Mesenchymal stem cell (in vitro differentiated cells and primary cell): Measurements from ENCODE around the gene BCL2.

Experiments used
- DNase-seq: peaks from one replicate; pipeline ENCODE4 v3.0.0-alpha.2; 2013
- H2AFZ ChIP-seq: one replicate; pipeline ENCODE4 v1.6.1; 2013; ENCODE audit warnings: low read depth, mild to moderate bottlenecking, control low read depth, inconsistent platforms, low read length, moderate library complexity
- H2AK5ac ChIP-seq: 2 replicates; pipeline ENCODE4 v1.6.1; 2013; ENCODE audit warnings: low read length, moderate library complexity, mild to moderate bottlenecking, inconsistent platforms; ENCODE audit not compliant: severe bottlenecking
- H2BK120ac ChIP-seq: one replicate; pipeline ENCODE4 v1.6.1; 2013; ENCODE audit warnings: low read depth, mild to moderate bottlenecking, inconsistent platforms, low read length, moderate library complexity
- H2BK12ac ChIP-seq, 2 experiments: one replicate each; pipeline ENCODE4 v1.6.1; 2013; ENCODE audit warnings: inconsistent platforms in 2 of 2, low read length in 2 of 2, mild to moderate bottlenecking in 2 of 2, moderate library complexity in 2 of 2, control low read depth in 1 of 2
- H2BK15ac ChIP-seq: one replicate; pipeline ENCODE4 v1.6.1; 2013; ENCODE audit warnings: mild to moderate bottlenecking, low read depth, inconsistent platforms; ENCODE audit not compliant: poor library complexity, severe bottlenecking
- H2BK5ac ChIP-seq: 2 replicates; pipeline ENCODE4 v1.6.1; 2013; ENCODE audit warnings: low read depth, mild to moderate bottlenecking, low read length, control low read depth, inconsistent platforms; ENCODE audit not compliant: poor library complexity, severe bottlenecking
- H3K14ac ChIP-seq, 2 experiments: one replicate each; pipeline ENCODE4 v1.6.1; 2013; ENCODE audit warnings: inconsistent platforms in 2 of 2, low read length in 2 of 2, control low read depth in 1 of 2, mild to moderate bottlenecking in 1 of 2, moderate library complexity in 1 of 2
- H3K18ac ChIP-seq, 2 experiments: one replicate each; pipeline ENCODE4 v1.6.1; 2013; ENCODE audit warnings: inconsistent platforms in 2 of 2, low read length in 2 of 2, control low read depth in 1 of 2, low read depth in 1 of 2, mild to moderate bottlenecking in 1 of 2
- H3K23ac ChIP-seq, 2 experiments: one replicate each; pipeline ENCODE4 v1.6.1; 2013; ENCODE audit warnings: inconsistent platforms in 2 of 2, low read length in 2 of 2, mild to moderate bottlenecking in 2 of 2, moderate library complexity in 2 of 2, control low read depth in 1 of 2
- H3K27ac ChIP-seq: 2 replicates; pipeline ENCODE4 v1.5.1; 2013; ENCODE audit warnings: mild to moderate bottlenecking, moderate library complexity, low read length, control low read depth, inconsistent platforms; ENCODE audit not compliant: poor library complexity, severe bottlenecking
- H3K27me3 ChIP-seq, 2 experiments: 2 replicates each; pipeline versions ENCODE4 v1.6.1 to v1.7.0; 2013; ENCODE audit warnings: low read length in 2 of 2, mild to moderate bottlenecking in 2 of 2, moderate library complexity in 2 of 2, control low read depth in 1 of 2, inconsistent platforms in 1 of 2; ENCODE audit not compliant: control insufficient read depth in 1 of 2, insufficient read depth in 1 of 2
- H3K36me3 ChIP-seq, 2 experiments: 2 replicates each; pipeline versions ENCODE4 v1.6.1 to v1.7.0; 2013; ENCODE audit warnings: low read length in 2 of 2, control low read depth in 1 of 2, inconsistent platforms in 1 of 2, low read depth in 1 of 2, mild to moderate bottlenecking in 1 of 2; ENCODE audit not compliant: insufficient read depth in 2 of 2, control insufficient read depth in 1 of 2
- H3K4ac ChIP-seq, 2 experiments: one replicate each; pipeline ENCODE4 v1.6.1; 2013; ENCODE audit warnings: inconsistent platforms in 2 of 2, low read length in 2 of 2, mild to moderate bottlenecking in 2 of 2, moderate library complexity in 2 of 2, control low read depth in 1 of 2, low read depth in 1 of 2
- H3K4me1 ChIP-seq: 2 replicates; pipeline ENCODE4 v1.6.1; 2013; ENCODE audit warnings: low read depth, low read length, control low read depth; ENCODE audit not compliant: control insufficient read depth, insufficient read depth
- H3K4me2 ChIP-seq: 2 replicates; pipeline ENCODE4 v1.6.1; 2013; ENCODE audit warnings: low read length, mild to moderate bottlenecking, inconsistent platforms; ENCODE audit not compliant: poor library complexity, severe bottlenecking
- H3K4me3 ChIP-seq, 2 experiments: 2 replicates each; pipeline versions ENCODE4 v1.5.1 to v1.7.0; 2013; ENCODE audit warnings: low read length in 2 of 2, mild to moderate bottlenecking in 2 of 2, control low read depth in 1 of 2, low read depth in 1 of 2; ENCODE audit not compliant: insufficient read depth in 1 of 2
- H3K79me1 ChIP-seq: replicated peaks from 2 replicates; pipeline ENCODE4 v1.6.1; 2013; ENCODE audit warnings: mild to moderate bottlenecking, control low read depth, low read length, inconsistent platforms; ENCODE audit not compliant: poor library complexity, severe bottlenecking
- H3K9ac ChIP-seq: 2 replicates; pipeline ENCODE4 v1.7.0; 2013; ENCODE audit warnings: mild to moderate bottlenecking, low read length, moderate library complexity
- H3K9me3 ChIP-seq: 2 replicates; pipeline ENCODE4 v1.7.0; 2013; ENCODE audit warnings: mild to moderate bottlenecking, low read length; ENCODE audit not compliant: control insufficient read depth
- H4K8ac ChIP-seq: one replicate; pipeline ENCODE4 v1.6.1; 2013; ENCODE audit warnings: inconsistent platforms, mild to moderate bottlenecking, low read length, moderate library complexity
- H4K91ac ChIP-seq: one replicate; pipeline ENCODE4 v1.6.1; 2013; ENCODE audit warnings: mild to moderate bottlenecking, low read length, inconsistent platforms
- WGBS: methylation state at CpG from one replicate; pipeline ENCODE4 v1.1.7; 2013; ENCODE audit warnings: mixed read lengths; 5-methylcytosine and 5-hydroxymethylcytosine counted together

Gene BCL2

GRCh38 chr18:63142594-63143225 is 176.9 kb downstream of the BCL2 start:
- Histone ChIP-seq H3K14ac (no peak overlapping the region), H3K9ac (no peak overlapping the region), H3K4ac (no peak overlapping the region), H4K91ac (no peak overlapping the region), H4K8ac (no peak overlapping the region), H3K27me3 (peaks cover 0 to 16% of the 10 kb centered on the region in 2 experiments), H3K36me3 (peaks cover 0 to 3% of the 10 kb centered on the region in 2 experiments), H2BK120ac (peak overlapping the region; percentile 30), H3K79me1 (peaks cover 3% of the 10 kb centered on the region), H3K4me3 (no peak overlapping the region), H3K4me2 (no peak overlapping the region), H3K9me3 (peaks cover 3% of the 10 kb centered on the region), H2BK5ac (no peak overlapping the region), H2AFZ (no peak overlapping the region), H3K23ac (no peak overlapping the region), H3K4me1 (peaks cover 3% of the 10 kb centered on the region), H2AK5ac (no peak overlapping the region), H2BK15ac (no peak overlapping the region), H3K18ac (no peak overlapping the region), H3K27ac (no peak overlapping the region), H2BK12ac (no peak overlapping the region)
- DNase-seq: no peak
- WGBS: 90% methylated on average over 9 of the region's 9 CpGs

- no peak overlapping the region for H2BK120ac ChIP-seq
- no peak overlapping the region for H3K4ac ChIP-seq
- peaks cover 3% of the 10 kb centered on the region for H3K79me1 ChIP-seq
- no peak overlapping the region for H2BK15ac ChIP-seq
- H3K23ac ChIP-seq: no peak overlapping the region
- H3K27me3 ChIP-seq: peaks cover 2 to 22% of the 10 kb centered on the region in 2 experiments
- H3K18ac ChIP-seq: no peak overlapping the region
- no peak overlapping the region for H2AFZ ChIP-seq
- H4K8ac ChIP-seq: no peak overlapping the region
- H3K14ac ChIP-seq: no peak overlapping the region
- DNase-seq: no peak
- H3K4me2 ChIP-seq: no peak overlapping the region
- peaks cover 0 to 3% of the 10 kb centered on the region in 2 experiments for H3K36me3 ChIP-seq
- 87% methylated on average over 10 of the region's 10 CpGs for WGBS
- H4K91ac ChIP-seq: no peak overlapping the region
- no peak overlapping the region for H3K4me3 ChIP-seq
- no peak overlapping the region for H2BK12ac ChIP-seq
- H2BK5ac ChIP-seq: no peak overlapping the region
- no peak overlapping the region for H3K9ac ChIP-seq
- H3K9me3 ChIP-seq: peaks cover 3% of the 10 kb centered on the region
- no peak overlapping the region for H2AK5ac ChIP-seq
- H3K27ac ChIP-seq: no peak overlapping the region
- peaks cover 3% of the 10 kb centered on the region for H3K4me1 ChIP-seq
Measured at GRCh38 chr18:63141778-63142176, 177.8 kb downstream of the BCL2 start.

- Histone ChIP-seq H2BK5ac (no peak overlapping the region), H3K4me1 (peaks cover 3% of the 10 kb centered on the region), H2AFZ (no peak overlapping the region), H3K18ac (no peak overlapping the region), H3K36me3 (peaks cover 0 to 3% of the 10 kb centered on the region in 2 experiments), H3K9me3 (peaks cover 5% of the 10 kb centered on the region), H4K91ac (no peak overlapping the region), H2BK120ac (no peak overlapping the region), H2BK15ac (no peak overlapping the region), H3K14ac (no peak overlapping the region), H4K8ac (no peak overlapping the region), H3K23ac (no peak overlapping the region), H2AK5ac (no peak overlapping the region), H3K9ac (no peak overlapping the region), H3K4ac (no peak overlapping the region), H3K4me3 (no peak overlapping the region), H3K27me3 (peaks cover 2 to 27% of the 10 kb centered on the region in 2 experiments), H2BK12ac (no peak overlapping the region), H3K27ac (no peak overlapping the region), H3K79me1 (peaks cover 3% of the 10 kb centered on the region), H3K4me2 (no peak overlapping the region)
- 93% methylated on average over 9 of the region's 13 CpGs for WGBS
- no peak for DNase-seq
Measured at GRCh38 chr18:63140997-63141777, 178.4 kb downstream of the BCL2 start.

- Histone ChIP-seq H4K8ac (no peak overlapping the region), H2BK5ac (no peak overlapping the region), H3K9me3 (peaks cover 5% of the 10 kb centered on the region), H3K23ac (no peak overlapping the region), H3K79me1 (peaks cover 3% of the 10 kb centered on the region), H3K9ac (no peak overlapping the region), H4K91ac (no peak overlapping the region), H2AK5ac (no peak overlapping the region), H3K4ac (no peak overlapping the region), H2AFZ (no peak overlapping the region), H3K18ac (no peak overlapping the region), H3K27ac (no peak overlapping the region), H3K27me3 (peaks cover 8 to 37% of the 10 kb centered on the region in 2 experiments), H3K36me3 (peaks cover 0 to 3% of the 10 kb centered on the region in 2 experiments), H3K4me2 (no peak overlapping the region), H3K14ac (no peak overlapping the region), H3K4me3 (no peak overlapping the region), H2BK15ac (no peak overlapping the region), H3K4me1 (peaks cover 3% of the 10 kb centered on the region), H2BK12ac (no peak overlapping the region), H2BK120ac (no peak overlapping the region)
- DNase-seq: no peak
- 81% methylated on average over 3 of the region's 3 CpGs for WGBS
Measured at GRCh38 chr18:63140038-63140450, 179.5 kb downstream of the BCL2 start.
